HG02970 (cell line): ENCODE measurements around the gene MCF2L.
"Not testable (repeated sequence)": the region's sequence is repeated elsewhere in the genome, so short reads cannot be mapped to it uniquely, and the experiment has no call there.

ENCODE experiments used
- ATAC-seq: cut with Tn5 transposase; IDR thresholded peaks from one replicate; pipeline ENCODE4 v1.9.1; 2021; ENCODE audit warnings: mild to moderate bottlenecking, moderate library complexity, moderate number of reproducible peaks; ENCODE audit not compliant: unreplicated experiment, low FRiP score

MCF2L gene

GRCh38 chr13:113105032-113105920 is 136.3 kb downstream of the MCF2L start, which contains the start of gene F7:
F7 (plus strand) TSS chr13:113105791; CDS start chr13:113105842, 51 bp downstream.
- no peak for ATAC-seq

- ATAC-seq: no peak
These were observed 137.0 kb downstream of the MCF2L start for GRCh38 chr13:113105921-113106452.

- no peak for ATAC-seq
These were observed 137.8 kb downstream of the MCF2L start for GRCh38 chr13:113106711-113107351.

GRCh38 chr13:113108521-113108920 is 139.5 kb downstream of the MCF2L start:
- not testable (repeated sequence) for ATAC-seq

GRCh38 chr13:113109151-113110047 is 140.4 kb downstream of the MCF2L start:
- ATAC-seq: no peak

GRCh38 chr13:113110048-113110851 is 141.2 kb downstream of the MCF2L start:
- ATAC-seq: no peak

- ATAC-seq: no peak
These were observed 141.9 kb downstream of the MCF2L start for GRCh38 chr13:113110852-113111315.

- not testable (repeated sequence) for ATAC-seq
These were observed 142.8 kb downstream of the MCF2L start for GRCh38 chr13:113111821-113112220.

- ATAC-seq: not testable (repeated sequence)
These were observed 143.5 kb downstream of the MCF2L start for GRCh38 chr13:113112475-113112874.

- ATAC-seq: no peak
These were observed 144.2 kb downstream of the MCF2L start for GRCh38 chr13:113112893-113113845.

- no peak for ATAC-seq
These were observed 144.8 kb downstream of the MCF2L start for GRCh38 chr13:113113846-113114271.

- no peak for ATAC-seq
These were observed 145.7 kb downstream of the MCF2L start for GRCh38 chr13:113114511-113115362.

GRCh38 chr13:113115363-113116205 is 146.6 kb downstream of the MCF2L start:
- no peak for ATAC-seq

GRCh38 chr13:113116206-113116800 is 147.3 kb downstream of the MCF2L start:
- no peak for ATAC-seq

GRCh38 chr13:113116871-113117271 is 147.9 kb downstream of the MCF2L start:
- no peak for ATAC-seq

GRCh38 chr13:113117335-113117872 is 148.4 kb downstream of the MCF2L start:
- ATAC-seq: no peak
